Measurements from ENCODE around the gene PGAM5. TPM values are rescaled to one million over a fixed set of nuclear protein-coding genes. Genes with fewer than 3 reads are reported as not detected.
"Not testable (repeated sequence)": the region's sequence is repeated elsewhere in the genome, so short reads cannot be mapped to it uniquely, and the experiment has no call there.

Gene PGAM5
- total RNA-seq, 2 donors from 2014 or later = 15.0 to 39.2 TPM

DNA sequence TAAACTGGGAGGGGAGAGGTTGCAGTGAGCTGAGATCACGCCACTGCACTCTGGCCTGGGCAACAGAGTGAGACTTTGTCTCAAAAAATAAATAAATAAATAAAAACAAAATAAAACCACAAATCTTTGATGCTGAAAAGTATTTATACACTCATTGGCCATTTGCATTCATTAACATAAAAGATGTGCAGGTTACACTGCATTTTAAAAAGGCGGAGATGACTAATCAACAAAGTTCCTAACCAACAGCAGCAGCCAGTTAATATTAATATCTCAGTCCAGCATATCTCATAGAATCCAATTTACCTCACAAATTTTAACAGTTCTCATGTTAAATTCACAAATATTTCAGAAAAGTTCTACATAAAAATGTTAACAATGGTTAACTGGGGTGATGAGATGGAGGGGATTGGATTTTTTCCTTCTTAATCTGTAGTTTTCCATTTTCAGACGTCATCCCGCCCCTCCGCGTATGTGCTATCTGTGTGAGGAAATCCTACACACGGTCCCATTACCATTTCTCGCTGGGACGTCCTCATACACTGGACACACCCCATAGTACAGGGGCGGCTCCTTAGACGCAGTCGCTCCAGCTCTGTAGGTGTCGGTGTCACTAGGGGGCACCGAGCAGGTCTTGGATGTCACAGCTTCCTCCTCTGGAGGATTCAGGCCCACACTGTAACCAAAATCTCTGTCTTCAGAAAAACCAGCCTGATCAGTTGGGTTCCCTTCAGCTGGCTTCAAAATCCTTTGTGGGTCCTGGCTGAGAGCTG, 43.7 kb downstream of the PGAM5 start:
- no peak for TF ChIP-seq POLR2A (IDR thresholded peaks at IDR 0.05)
- TF ChIP-seq, protein P1, sequence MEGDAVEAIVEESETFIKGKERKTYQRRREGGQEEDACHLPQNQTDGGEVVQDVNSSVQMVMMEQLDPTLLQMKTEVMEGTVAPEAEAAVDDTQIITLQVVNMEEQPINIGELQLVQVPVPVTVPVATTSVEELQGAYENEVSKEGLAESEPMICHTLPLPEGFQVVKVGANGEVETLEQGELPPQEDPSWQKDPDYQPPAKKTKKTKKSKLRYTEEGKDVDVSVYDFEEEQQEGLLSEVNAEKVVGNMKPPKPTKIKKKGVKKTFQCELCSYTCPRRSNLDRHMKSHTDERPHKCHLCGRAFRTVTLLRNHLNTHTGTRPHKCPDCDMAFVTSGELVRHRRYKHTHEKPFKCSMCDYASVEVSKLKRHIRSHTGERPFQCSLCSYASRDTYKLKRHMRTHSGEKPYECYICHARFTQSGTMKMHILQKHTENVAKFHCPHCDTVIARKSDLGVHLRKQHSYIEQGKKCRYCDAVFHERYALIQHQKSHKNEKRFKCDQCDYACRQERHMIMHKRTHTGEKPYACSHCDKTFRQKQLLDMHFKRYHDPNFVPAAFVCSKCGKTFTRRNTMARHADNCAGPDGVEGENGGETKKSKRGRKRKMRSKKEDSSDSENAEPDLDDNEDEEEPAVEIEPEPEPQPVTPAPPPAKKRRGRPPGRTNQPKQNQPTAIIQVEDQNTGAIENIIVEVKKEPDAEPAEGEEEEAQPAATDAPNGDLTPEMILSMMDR (IDR thresholded peaks at IDR 0.05) = no peak
- Histone ChIP-seq H3K4me3 (no peak overlapping the region), H3K4me1 (no peaks in the 10 kb centered on the region), H3K9me3 (no peaks in the 10 kb centered on the region), H3K27me3 (no peaks in the 10 kb centered on the region), H3K27ac (no peak overlapping the region), H3K36me3 (replicated peaks in 1 of 2; ENCODE audit: insufficient read depth in 1 of 2, low read depth in 2 of 2) (peaks cover 0 to 11% of the 10 kb centered on the region in 2 donors)
- intact Hi-C loops (cut with DNase I) = no loop called here
- no peak for DNase-seq
- WGBS, 2 donors = 80 to 83% methylated on average over 11 to 14 of the region's 14 CpGs
- no peak for ATAC-seq

DNA sequence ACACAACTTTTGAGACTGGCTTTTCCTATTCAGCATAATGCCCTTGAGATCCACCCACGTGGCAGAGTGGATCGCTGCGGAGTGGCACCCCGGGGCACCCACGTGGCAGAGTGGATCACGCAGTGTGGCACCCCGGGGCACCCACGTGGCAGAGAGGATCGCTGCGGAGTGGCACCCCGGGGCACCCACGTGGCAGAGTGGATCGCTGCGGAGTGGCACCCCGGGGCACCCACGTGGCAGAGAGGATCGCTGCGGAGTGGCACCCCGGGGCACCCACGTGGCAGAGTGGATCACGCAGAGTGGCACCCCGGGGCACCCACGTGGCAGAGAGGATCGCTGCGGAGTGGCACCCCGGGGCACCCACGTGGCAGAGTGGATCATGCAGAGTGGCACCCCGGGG, 48.2 kb downstream of the PGAM5 start:
- ATAC-seq; H3K27ac ChIP-seq; H3K4me3 ChIP-seq; H3K27me3 ChIP-seq; intact Hi-C loops (cut with DNase I); H3K36me3 ChIP-seq (replicated peaks in 1 of 2; ENCODE audit: insufficient read depth in 1 of 2, low read depth in 2 of 2); DNase-seq; H3K9me3 ChIP-seq: not testable (repeated sequence)
- H3K4me1 ChIP-seq = peaks cover 12% of the 10 kb centered on the region
- WGBS, 2 donors = 84 to 92% methylated on average over 10 to 25 of the region's 28 CpGs

DNA sequence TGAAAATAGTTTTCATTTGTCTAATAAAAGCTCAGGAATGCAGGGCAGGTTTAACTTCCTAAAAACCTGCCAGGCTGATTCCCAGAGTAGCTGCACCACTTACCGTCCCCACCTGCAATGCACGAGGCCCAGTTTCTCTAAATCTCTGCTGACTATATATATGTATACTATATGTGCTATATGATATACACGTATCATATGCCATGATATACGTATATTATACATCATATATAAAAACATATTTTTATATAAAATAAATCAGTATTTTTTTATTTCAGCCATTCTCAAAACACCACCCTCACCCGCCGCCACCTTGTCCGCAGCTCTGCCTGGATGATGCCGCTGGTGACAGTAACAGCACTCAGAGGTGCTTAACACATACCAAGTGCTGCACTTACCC, 48.7 kb downstream of the PGAM5 start:
- Histone ChIP-seq H3K4me3 (no peak overlapping the region), H3K9me3 (no peaks in the 10 kb centered on the region), H3K27me3 (no peaks in the 10 kb centered on the region), H3K27ac (no peak overlapping the region), H3K4me1 (peaks cover 12% of the 10 kb centered on the region), H3K36me3 (replicated peaks in 1 of 2; ENCODE audit: insufficient read depth in 1 of 2, low read depth in 2 of 2) (no peaks in the 10 kb centered on the region)
- TF ChIP-seq, protein P1 (IDR thresholded peaks at IDR 0.05) = no peak
- no peak for TF ChIP-seq POLR2A (IDR thresholded peaks at IDR 0.05)
- ATAC-seq (no peak), DNase-seq (no peak)
- WGBS, 2 donors = 77 to 96% methylated on average over 8 of the region's 8 CpGs
- intact Hi-C loops (cut with DNase I) = no loop called here

DNA sequence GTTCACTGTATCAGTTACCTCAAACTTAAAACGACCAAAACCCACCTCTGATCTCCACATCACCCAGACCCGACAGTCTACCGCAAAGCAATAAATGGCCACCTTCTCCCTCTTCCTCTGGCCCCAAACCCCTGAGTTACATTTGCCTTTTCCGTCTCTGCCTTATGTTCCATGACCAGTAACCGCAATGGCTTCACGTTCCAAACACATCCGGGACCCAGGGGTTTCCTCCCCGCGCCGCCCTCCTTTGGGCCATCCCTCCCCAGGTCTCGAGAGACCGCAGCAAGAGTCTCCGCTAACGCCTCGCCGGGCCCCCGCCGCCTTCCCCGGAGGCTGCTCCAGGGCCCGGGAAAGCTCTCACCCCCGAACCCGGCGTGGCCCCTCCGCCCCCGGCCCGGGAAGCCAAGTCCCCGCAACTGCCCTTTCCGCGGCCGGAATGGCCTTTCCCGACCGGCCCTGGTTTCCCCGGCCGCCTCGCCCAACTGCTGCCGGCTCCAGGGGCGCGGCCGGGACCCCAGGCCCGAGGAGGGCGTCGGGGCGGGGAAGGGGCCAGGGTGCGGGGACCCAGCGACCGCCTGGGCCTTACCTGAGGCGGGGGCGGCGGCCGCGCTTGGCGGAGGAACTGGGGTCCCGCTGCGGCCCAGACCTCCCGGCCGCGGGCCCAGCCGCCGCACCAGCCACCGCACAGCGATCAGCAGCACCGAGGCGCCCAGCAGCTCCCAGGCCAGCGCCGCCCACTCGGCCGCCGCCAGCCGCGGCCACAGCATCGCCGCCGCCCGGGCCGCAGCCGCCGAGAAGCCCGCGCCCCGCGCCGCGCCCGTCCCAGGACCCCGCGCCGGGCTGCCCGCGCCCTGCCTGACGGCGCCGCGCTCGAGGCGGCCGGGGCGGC, 50.6 kb downstream of the PGAM5 start, which contains the start of gene ANKLE2:
Gene ANKLE2 (minus strand): TSS at position 801 of the 889 bp plus-strand sequence. CDS start 34 bp downstream, at position 767.
- 1% methylated on average over 17 to 76 of the region's 97 CpGs for WGBS, 2 donors
- Histone ChIP-seq H3K36me3 (replicated peaks in 1 of 2; ENCODE audit: insufficient read depth in 1 of 2, low read depth in 2 of 2) (no peaks in the 10 kb centered on the region), H3K27me3 (no peaks in the 10 kb centered on the region), H3K9me3 (no peaks in the 10 kb centered on the region), H3K4me1 (peaks cover 12% of the 10 kb centered on the region), H3K4me3 (peak within 1 kb of the TSS; percentile 96), H3K27ac (peak within 1 kb of the TSS; percentile 91 to 96 (median 92))
- intact Hi-C loops (cut with DNase I) = no loop called here
- TF ChIP-seq, protein P1 (IDR thresholded peaks at IDR 0.05) = no peak
- no peak for TF ChIP-seq POLR2A (IDR thresholded peaks at IDR 0.05)
- DNase-seq (peak; percentile 44 to 65 (median 54)), ATAC-seq (peak; percentile 80)
